GM19025 (cell line): ENCODE data around the gene GALNT9.

Source experiments
- ATAC-seq: cut with Tn5 transposase; IDR thresholded peaks from one replicate; pipeline ENCODE4 v1.9.1; 2021; ENCODE audit warnings: mild to moderate bottlenecking, low read depth, moderate library complexity; ENCODE audit not compliant: unreplicated experiment

GALNT9 gene

GRCh38 chr12:132190834-132191500, 138.4 kb downstream of the GALNT9 start:
- ATAC-seq, result no peak

- peak; percentile 15 for ATAC-seq
Observed at GRCh38 chr12:132190012-132190755, 139.2 kb downstream of the GALNT9 start.

- peak; percentile 88 for ATAC-seq
Observed at GRCh38 chr12:132189378-132190011, 139.9 kb downstream of the GALNT9 start.

- no peak for ATAC-seq
Observed at GRCh38 chr12:132188916-132189325, 140.5 kb downstream of the GALNT9 start.

- no peak for ATAC-seq
Observed at GRCh38 chr12:132188451-132188901, 140.9 kb downstream of the GALNT9 start.

GRCh38 chr12:132187646-132188450, 141.5 kb downstream of the GALNT9 start:
- no peak for ATAC-seq

GRCh38 chr12:132186857-132187620, 142.3 kb downstream of the GALNT9 start:
- no peak for ATAC-seq

GRCh38 chr12:132186208-132186856, 143.1 kb downstream of the GALNT9 start:
- no peak for ATAC-seq

- no peak for ATAC-seq
Observed at GRCh38 chr12:132185705-132186104, 143.7 kb downstream of the GALNT9 start.

GRCh38 chr12:132182711-132183365, 146.6 kb downstream of the GALNT9 start:
- ATAC-seq, result no peak

- ATAC-seq, result no peak
Observed at GRCh38 chr12:132182206-132182710, 147.1 kb downstream of the GALNT9 start.

GRCh38 chr12:132181570-132182200, 147.7 kb downstream of the GALNT9 start:
- ATAC-seq, result no peak

- ATAC-seq, result no peak
Observed at GRCh38 chr12:132180648-132181546, 148.5 kb downstream of the GALNT9 start.

GRCh38 chr12:132179431-132180362, 149.7 kb downstream of the GALNT9 start:
- no peak for ATAC-seq

GRCh38 chr12:132178801-132179401, 150.5 kb downstream of the GALNT9 start:
- ATAC-seq, result no peak

GRCh38 chr12:132178316-132178715, 151.1 kb downstream of the GALNT9 start:
- ATAC-seq, result no peak
